DND-41 (cell line): ENCODE measurements around the gene TP53I3.

Experiments used
- CTCF ChIP-seq: IDR thresholded peaks from 2 replicates; pipeline ENCODE4 v1.5.1; 2012; ENCODE audit warnings: borderline replicate concordance, low read length, moderate library complexity, mild to moderate bottlenecking; ENCODE audit not compliant: poor library complexity, severe bottlenecking; ENCODE audit errors: extremely low read depth
- EZH2 ChIP-seq: IDR thresholded peaks from 3 replicates; pipeline ENCODE4 v1.6.1; 2012; ENCODE audit warnings: borderline replicate concordance, low read depth, mild to moderate bottlenecking, moderate library complexity, low read length, inconsistent platforms; ENCODE audit not compliant: severe bottlenecking

GRCh38 chr2:24054366-24055010, 30.1 kb downstream of the TP53I3 start:
- TF ChIP-seq CTCF (no peak), EZH2 (no peak)
